GM12865 (cell line): ENCODE measurements around the gene HGF.
"Not testable (repeated sequence)": the region's sequence is repeated elsewhere in the genome, so short reads cannot be mapped to it uniquely, and the experiment has no call there.

Source experiments
- DNase-seq: peaks from one replicate; pipeline ENCODE4 v3.0.0; 2010; ENCODE audit warnings: low read depth
- H3K4me3 ChIP-seq: 2 replicates; pipeline ENCODE4 v1.5.1; 2011; ENCODE audit warnings: mild to moderate bottlenecking, low read depth, low read length, control low read depth
- CTCF ChIP-seq: IDR thresholded peaks from 2 replicates; pipeline ENCODE4 v1.5.1; 2011; ENCODE audit warnings: low read length, control low read depth, low read depth, inconsistent platforms; ENCODE audit not compliant: insufficient read depth; ENCODE audit errors: missing control alignments

HGF gene

GRCh38 chr7:81769891-81770727 is at the start of gene HGF:
Gene HGF (minus strand): TSS chr7:81770047. CDS start chr7:81769971, 76 bp downstream.
- no peak for TF ChIP-seq CTCF
- no peak for DNase-seq

GRCh38 chr7:81816312-81816711 is 46.5 kb upstream of the HGF start:
- no peak for DNase-seq

More at GRCh38 chr7:81769891-81770727, at the start of gene HGF:
- peak within 1 kb of the TSS; percentile 47 for H3K4me3 ChIP-seq

GRCh38 chr7:81812866-81813476 is 43.1 kb upstream of the HGF start:
- H3K4me3 ChIP-seq, DNase-seq: not testable (repeated sequence)

More at GRCh38 chr7:81816312-81816711, 46.5 kb upstream of the HGF start:
- no peak overlapping the region for H3K4me3 ChIP-seq
- no peak for TF ChIP-seq CTCF

GRCh38 chr7:81811956-81812865 is 42.4 kb upstream of the HGF start:
- TF ChIP-seq CTCF = no peak
- H3K4me3 ChIP-seq = no peak overlapping the region
- no peak for DNase-seq

DNA sequence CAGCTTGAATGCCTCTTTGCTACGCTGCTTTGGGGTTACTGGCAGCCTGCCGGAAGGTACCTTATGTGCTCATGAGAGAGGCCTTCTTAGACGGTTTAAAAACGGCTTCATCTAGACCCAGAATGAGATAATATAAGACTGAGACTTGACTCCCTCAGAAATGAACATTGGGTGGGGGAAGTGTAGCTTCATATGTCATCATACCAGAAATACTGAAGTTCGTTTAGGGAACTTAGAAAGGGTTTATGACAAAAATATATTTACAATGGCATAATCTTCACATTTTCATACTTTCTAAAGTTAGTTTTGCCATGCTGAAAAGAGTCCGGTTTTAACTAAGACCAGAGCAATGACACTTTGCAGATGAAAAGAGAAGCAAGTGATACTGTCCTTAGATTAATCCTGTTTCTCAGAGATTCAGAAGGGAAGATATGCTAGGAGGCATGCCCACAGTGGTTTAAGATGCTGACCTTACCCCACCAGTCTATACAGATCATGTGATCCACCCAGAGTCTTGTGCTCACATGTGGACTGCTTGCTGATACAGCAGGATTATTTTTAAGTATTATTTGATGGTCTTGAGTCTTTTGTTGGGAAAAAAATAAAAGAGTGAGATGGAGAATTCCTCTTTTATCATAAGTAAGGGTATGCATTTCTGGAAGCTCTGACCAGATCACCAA is 40.8 kb upstream of the HGF start:
- no peak for TF ChIP-seq CTCF
- DNase-seq = no peak

DNA sequence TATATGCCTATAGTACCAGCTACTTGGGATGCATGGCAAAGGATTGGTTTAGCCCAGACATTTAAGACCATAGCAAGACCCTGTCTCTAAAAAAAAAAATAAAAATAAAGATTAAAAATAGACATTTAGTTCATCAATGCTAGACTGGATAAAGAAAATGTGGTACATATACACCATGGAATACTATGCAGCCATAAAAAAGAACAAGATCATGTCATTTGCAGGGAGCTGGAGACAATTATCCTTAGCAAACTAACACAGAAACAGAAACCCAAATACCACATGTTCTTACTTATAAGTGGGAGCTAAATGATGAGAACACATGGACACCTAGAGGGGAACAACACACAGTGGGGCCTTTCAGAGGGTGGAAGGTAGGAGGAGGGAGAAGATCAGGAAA is 38.5 kb upstream of the HGF start:
- not testable (repeated sequence) for H3K4me3 ChIP-seq, DNase-seq

More for the DNA sequence above, 40.8 kb upstream of the HGF start:
- no peak overlapping the region for H3K4me3 ChIP-seq

DNA sequence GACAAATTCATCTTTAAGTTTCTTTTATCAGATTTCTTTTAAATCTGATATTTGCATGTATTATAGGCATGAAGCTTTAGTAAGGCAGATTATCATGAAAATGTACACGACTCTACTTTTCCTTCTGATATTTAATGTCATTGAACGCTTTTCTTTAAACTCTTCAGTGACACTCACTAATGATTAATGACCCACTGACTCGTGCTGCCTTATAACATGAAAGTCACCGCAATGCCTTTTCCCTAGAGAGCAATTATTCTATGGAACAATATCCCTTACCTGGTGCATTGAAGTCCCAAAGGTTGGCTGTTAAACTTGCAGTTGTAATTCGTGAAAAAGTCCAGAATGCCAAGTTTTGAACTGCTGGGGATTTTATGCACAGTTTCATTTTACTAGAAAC is 33.4 kb upstream of the HGF start:
- DNase-seq = no peak
- H3K4me3 ChIP-seq = peak overlapping the region; percentile 6; the same call in 1 of the 2 replicates
- TF ChIP-seq CTCF = no peak
